Inferior parietal cortex (tissue), 1 donor: ENCODE measurements around the gene RASGRP2.

Experiments
- DNase-seq: peaks from one replicate; pipeline ENCODE4 v3.0.0-alpha.2; 2016; ENCODE audit errors: extremely low spot score

The RASGRP2 gene

DNA sequence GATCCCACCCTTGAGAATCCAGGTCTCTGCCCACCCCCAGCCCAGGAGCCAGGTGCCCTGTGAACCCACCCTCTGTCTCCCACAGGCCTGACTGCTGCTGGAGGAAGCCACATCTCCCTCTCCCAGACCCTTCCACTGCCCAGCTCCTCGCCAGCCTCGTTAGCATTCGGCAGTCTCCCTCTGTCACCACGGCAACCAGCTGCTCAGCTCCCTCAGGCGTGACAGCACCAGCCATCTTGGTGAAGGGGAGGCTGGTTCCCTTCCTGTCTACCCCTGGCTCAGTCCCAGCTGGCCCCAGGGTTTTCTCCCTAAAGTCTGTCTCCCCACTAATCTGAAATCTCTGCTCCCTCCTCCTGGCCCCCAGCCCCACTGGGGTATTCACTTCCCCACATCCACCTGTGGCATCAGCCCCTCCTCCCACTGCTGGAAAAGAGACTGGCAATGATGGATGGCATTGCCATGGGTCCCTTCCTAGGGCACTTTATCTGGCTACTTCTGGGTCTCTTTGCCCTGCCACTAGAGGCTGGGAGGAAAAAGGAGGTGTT, 49.0 kb downstream of the RASGRP2 start:
- DNase-seq, result peak; percentile 34

DNA sequence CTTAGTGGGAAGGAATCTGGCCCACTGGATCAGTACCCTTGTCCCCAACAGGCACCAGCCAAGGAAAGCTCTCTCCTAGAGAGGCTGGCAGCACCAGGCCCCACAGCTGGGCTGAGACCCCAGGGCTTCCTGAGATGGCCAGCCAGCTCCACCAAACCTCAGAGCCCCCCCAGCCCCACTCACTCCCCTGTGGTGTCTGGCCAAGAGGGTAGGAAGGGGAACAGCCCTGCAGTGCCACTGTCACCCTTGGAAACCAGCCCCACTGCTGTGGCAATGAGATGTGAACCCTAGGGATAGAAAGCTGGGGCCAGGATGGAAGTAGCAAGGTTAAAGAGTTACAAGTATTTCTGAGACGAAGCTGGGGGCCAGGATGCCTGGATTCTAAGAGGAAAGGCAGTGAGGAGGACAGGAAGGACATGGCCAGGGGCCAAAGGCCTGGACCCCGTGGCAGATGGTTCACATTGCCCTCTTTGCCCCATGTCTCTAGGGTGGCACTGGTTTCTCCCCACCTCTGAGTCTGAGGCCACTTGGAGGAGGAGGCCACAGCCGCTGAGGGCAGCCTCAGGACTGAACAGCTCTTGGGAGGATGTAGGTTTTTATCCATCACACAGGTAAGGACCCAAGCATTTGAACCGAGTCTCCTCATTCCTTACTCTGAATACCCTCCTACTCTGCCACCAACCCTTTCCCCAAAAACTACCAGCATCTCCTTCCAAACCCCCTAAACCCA, 49.8 kb downstream of the RASGRP2 start:
- no peak for DNase-seq

DNA sequence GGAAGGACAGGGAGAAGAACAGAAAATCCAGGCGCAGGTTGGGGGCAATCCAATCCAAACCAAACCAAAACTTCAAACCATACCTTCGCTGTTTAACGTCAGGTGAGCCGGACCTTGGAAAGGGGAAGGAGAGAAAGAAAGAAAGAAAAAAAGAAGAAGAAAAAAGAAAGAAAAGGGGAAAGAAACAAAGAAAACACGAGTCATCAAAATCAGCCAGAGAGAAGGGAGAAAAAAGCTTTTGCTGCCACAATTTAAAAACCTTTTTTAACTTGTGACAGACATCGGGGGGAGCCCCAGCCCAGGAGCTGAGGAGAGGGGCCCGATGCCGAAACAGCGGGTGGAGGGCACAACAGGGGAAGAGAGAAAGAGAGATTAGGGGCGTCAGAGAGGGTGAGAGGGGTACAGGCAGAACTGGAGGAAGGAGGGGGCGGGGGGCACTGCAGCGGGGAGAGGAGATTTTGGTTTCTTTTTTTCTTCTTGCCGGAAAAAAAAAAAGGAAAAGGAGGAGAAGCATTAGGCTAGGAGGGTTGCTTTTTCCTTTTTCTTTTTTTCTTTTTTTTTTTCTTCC, 51.1 kb downstream of the RASGRP2 start:
- DNase-seq, result no peak

DNA sequence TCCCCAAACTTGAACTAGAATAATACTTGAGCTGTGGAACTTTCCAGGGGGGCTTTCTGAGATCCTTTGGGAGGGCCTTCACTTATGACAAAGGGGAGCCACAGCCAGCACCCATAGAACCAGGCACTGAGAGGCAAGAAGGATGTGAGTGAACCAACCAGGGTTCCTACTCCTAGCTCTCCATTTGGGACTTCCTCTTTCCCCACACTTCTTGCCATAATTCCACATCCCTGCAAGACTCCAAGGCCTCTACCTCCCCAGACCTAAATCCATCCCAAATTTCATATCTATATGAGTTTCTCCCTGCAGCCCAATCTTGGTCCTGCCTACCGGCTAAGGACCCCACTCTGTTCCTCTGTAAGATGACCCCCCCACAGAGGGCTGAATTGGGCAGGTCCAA, 52.4 kb downstream of the RASGRP2 start:
- no peak for DNase-seq

- DNase-seq, result no peak
Measured at GRCh38 chr11:64690235-64690634, 53.7 kb downstream of the RASGRP2 start.

- peak; percentile 96 for DNase-seq
Measured at GRCh38 chr11:64688534-64688982, 55.4 kb downstream of the RASGRP2 start.

- DNase-seq, result peak; percentile 45
Measured at GRCh38 chr11:64687643-64688533, 56.1 kb downstream of the RASGRP2 start.

DNA sequence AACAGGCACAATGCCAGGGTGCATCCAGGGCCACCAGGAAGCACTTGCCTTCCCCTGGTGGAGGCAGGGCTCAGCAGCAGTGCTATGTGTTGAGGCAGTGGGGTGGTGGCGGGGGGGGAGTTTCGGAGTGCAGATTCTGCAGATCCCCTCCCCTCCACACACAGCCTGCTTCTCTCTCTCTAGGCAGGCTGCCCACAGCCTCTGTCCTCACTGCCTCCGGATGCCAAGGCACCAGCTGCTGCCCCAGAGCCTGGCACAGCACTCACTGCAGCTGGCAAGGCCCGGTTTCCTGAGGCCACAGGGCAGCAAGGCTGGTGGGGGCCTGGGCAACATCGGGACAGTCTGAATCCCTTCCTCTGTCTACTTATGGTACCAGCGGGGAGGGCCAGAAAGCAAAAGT, 56.7 kb downstream of the RASGRP2 start:
- peak; percentile 89 for DNase-seq

GRCh38 chr11:64686466-64687170, 57.3 kb downstream of the RASGRP2 start:
- no peak for DNase-seq

DNA sequence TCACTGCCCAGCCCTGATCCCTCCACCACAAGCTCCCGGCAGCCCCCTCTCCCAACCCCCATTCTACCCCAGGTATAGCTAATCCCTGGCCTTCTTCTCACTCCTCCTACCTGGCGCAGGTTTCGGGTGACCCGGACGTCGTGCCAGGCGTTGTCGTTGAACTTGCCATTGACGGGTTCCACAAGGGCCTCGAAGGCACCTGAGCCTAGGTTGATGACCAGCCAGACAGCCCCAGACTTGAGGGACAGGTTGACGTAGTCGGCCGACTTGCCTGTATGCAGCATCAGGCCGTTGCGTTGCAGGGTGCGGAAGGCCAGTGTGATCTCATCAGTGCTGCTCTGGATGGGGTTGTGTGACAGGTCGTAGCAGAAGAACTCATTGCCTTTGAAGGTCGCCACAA, 58.4 kb downstream of the RASGRP2 start:
- no peak for DNase-seq

GRCh38 chr11:64684357-64684756, 59.6 kb downstream of the RASGRP2 start:
- DNase-seq, result no peak

- no peak for DNase-seq
Measured at GRCh38 chr11:64681171-64681570, 62.8 kb downstream of the RASGRP2 start.

DNA sequence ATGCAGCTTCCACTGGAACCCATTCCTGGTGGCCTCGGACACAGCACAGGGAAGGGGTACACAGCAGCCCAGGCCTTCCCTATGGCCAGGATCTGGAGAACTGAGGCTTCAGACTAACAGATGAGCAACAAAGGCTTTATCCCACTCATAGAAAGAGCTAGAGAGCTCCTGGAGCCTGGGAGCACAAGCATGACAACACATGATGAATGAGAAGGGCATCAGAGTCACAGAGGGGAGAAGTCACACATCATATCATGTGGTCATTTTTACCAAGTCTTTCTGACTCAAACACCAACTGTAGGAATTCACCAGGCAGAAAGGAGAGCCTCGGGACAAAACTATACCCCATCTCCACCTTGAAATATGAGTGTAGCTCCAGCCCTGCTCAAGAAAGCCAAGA, 64.1 kb downstream of the RASGRP2 start:
- no peak for DNase-seq

GRCh38 chr11:64677441-64678023, 66.4 kb downstream of the RASGRP2 start:
- DNase-seq, result no peak
